ENCODE results near the gene SPRY2. TPM values are rescaled to one million over a fixed set of nuclear protein-coding genes. Genes with fewer than 3 reads are reported as not detected.

SPRY2 gene
- total and polyA plus RNA-seq, 12 donors: 24.3 to 40.9 (median 32.6) TPM

DNA sequence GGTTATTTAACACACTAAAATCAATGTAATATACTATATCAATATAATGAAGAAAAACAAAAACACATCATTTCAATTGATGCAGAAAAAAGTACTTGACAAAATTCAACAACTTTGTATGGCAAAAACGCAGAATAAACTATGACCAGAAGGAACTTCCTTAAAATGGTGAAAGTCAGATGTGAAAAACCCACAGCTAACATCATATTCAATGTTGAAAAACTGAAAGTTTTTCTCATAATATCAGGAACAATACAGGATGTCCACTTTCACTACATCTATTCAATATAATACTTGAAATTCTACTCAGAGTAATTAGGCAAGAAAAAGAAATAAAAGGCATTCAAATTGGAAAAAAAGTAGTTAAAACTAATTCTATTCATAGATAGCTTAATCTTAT is 50.3 kb downstream of the SPRY2 start:
- TF ChIP-seq, protein P1, sequence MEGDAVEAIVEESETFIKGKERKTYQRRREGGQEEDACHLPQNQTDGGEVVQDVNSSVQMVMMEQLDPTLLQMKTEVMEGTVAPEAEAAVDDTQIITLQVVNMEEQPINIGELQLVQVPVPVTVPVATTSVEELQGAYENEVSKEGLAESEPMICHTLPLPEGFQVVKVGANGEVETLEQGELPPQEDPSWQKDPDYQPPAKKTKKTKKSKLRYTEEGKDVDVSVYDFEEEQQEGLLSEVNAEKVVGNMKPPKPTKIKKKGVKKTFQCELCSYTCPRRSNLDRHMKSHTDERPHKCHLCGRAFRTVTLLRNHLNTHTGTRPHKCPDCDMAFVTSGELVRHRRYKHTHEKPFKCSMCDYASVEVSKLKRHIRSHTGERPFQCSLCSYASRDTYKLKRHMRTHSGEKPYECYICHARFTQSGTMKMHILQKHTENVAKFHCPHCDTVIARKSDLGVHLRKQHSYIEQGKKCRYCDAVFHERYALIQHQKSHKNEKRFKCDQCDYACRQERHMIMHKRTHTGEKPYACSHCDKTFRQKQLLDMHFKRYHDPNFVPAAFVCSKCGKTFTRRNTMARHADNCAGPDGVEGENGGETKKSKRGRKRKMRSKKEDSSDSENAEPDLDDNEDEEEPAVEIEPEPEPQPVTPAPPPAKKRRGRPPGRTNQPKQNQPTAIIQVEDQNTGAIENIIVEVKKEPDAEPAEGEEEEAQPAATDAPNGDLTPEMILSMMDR (IDR thresholded peaks at IDR 0.05): no peak
- Histone ChIP-seq H3K27ac (no peak overlapping the region), H3K4me3 (no peak overlapping the region), H3K4me1 (no peaks in the 10 kb centered on the region), H3K36me3 (no peaks in the 10 kb centered on the region), H3K27me3 (no peaks in the 10 kb centered on the region), H3K9me3 (peaks cover 0 to 9% (median 0%) of the 10 kb centered on the region in 11 donors)
- no peak for DNase-seq
- WGBS, 2 donors: 91 to 96% methylated on average over 1 of the region's 1 CpG
- intact Hi-C loops (cut with DNase I): no loop called here
- no peak for ATAC-seq
